Activated CD8-positive, alpha-beta memory T cell treated with anti-CD3 and anti-CD28 coated beads for 36 hours (primary cell): ENCODE results near the gene DYNC1H1. TPM values are rescaled to one million over a fixed set of nuclear protein-coding genes. Genes with fewer than 3 reads are reported as not detected.

Experiments used
- CTCF ChIA-PET: fragments of 350-600 bp; sonication (Branson Sonifier 250); formaldehyde crosslinking; loops from one replicate; lab custom pipeline; 2021; ENCODE audit warnings: antibody characterized with exemption; lab: Charles Lee
- POLR2A ChIA-PET: fragments of 350-600 bp; sonication (Branson Sonifier 250); formaldehyde crosslinking; loops from one replicate; lab custom pipeline; 2021; ENCODE audit warnings: antibody characterized with exemption; lab: Charles Lee
- total RNA-seq, 2 experiments: library from RNA; stranded (reverse); gene quantifications; one replicate each; pipeline ENCODE4 v1.2.3, GENCODE V29; 2021

Gene DYNC1H1
- 100 to 1,000 TPM; 253 to 261 TPM for total RNA-seq

DNA sequence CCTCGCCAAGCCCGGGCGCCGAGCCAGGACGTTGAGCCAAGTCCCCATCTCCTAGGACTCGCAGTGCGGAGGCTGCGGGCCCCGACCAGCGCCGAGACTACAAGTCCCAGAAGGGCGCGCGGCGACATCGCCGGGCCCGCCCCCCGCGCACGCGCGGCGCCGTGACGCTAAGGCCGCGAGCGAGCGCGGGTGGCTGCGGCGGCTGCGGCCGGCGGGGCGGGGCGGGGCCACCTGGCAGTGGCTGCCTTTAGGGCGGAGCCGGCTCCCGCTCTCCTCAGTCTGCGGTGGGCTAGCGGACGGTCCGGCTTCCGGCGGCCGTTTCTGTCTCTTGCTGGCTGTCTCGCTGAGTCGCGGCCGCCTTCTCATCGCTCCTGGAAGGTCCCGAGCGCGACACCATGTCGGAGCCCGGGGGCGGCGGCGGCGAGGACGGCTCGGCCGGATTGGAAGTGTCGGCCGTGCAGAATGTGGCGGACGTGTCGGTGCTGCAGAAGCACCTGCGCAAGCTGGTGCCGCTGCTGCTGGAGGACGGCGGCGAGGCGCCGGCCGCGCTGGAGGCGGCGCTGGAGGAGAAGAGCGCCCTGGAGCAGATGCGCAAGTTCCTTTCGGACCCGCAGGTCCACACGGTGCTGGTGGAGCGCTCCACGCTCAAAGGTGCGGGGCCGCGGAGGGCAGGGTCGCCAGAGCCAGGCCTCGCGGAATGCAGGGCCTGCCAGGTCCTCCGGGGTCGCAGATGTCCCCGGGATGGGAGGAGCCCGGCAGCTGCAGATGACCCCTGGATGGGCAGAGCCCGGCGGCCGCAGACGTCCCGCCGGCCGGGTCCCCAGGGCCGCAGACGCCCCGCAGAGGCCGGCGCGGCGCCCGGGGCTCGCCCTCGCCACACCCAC, at the start of gene DYNC1H1:
Gene DYNC1H1 (plus strand): TSS at position 277 of the 884 bp plus-strand sequence. CDS start 119 bp downstream, at position 396.
- POLR2A ChIA-PET, result interaction anchor here (0.6 to 2.2 kb wide), 5 partner anchors 16 to 1370 kb away, joined by 3 to 7 read pairs (median 4); no protein-coding TSS in a partner anchor

DNA sequence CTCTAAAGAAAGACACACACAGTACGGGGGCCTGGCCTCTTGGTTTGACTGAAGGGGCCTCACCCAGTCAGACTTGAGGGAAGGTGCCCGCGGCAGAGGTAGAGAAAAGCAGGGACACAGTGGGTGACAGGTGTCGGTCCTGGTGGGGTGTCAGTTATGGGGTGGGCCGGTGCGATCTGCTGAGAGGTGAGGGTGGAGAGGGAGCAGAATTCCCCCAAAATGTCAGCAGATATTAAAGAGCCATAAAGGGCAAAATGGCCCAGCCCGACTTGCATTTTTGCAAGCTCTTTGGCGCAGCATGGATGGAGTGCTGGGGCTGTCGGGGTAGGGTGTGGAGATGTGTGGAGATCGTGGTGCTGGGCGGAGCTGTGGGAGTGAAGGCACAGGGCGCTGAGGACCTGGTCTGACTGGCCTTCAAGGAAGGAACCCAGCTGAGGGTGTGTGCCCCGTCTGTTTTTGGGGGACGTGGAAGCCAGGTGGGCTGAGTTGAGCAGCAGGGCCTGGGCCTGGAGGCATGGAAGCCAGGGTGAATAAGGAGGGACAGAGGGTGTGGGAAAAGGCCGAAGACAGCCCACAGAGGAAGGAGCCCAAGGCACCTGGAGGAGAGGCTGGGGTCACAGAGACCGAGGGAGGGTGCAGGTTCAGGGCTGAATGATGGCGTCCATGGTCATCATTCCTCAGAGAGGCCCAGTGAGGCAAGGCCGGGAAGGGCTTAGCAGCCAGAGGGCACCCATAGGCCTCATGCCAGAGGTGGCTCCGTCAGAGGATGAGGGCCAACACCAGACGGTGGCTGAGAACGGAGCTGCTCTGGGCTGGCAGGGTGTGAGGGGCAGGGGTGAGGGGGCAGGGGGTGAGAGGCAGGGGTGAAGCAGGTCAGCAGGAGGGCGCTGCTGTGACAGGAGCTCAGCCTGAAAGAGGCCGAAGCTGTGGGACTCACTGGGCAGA, 48.2 kb upstream of the DYNC1H1 start:
- ChIA-PET CTCF (no interaction called here), POLR2A (no interaction called here)

More for the DNA sequence above, at the start of gene DYNC1H1:
- CTCF ChIA-PET, result interaction anchor here (0.6 to 1.4 kb wide), 3 partner anchors 27 to 355 kb away, joined by 3 read pairs; partner anchors contain the start of gene ZNF839

DNA sequence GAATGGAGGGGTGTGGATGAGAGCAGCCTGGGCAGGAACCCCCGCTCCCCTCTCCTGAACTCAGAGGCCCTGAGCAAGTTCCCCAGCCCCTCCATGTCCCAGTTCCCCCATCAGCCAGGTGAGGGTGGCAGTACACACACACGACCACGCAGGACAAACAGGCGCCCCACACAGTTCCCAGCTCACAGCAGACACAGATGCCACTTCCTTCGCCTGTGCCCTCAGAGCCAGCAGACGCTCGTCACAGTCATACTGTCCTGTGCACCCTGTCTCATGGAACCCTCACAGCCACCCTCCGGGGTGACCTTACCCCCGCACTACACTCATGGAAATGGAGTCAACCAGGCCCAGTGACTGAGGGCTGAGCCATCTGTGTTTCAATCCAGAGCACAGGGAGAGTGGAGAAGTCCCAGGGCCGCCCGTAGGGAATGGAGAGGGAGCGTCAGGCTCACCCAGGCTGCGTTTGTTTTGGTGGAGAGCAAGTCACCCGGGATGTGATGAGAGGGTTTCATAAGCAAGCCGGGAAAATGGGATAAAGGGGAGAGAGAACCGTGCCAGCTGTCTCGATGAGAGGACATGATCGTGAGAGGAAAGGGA, 47.5 kb upstream of the DYNC1H1 start:
- POLR2A ChIA-PET, result no interaction called here

DNA sequence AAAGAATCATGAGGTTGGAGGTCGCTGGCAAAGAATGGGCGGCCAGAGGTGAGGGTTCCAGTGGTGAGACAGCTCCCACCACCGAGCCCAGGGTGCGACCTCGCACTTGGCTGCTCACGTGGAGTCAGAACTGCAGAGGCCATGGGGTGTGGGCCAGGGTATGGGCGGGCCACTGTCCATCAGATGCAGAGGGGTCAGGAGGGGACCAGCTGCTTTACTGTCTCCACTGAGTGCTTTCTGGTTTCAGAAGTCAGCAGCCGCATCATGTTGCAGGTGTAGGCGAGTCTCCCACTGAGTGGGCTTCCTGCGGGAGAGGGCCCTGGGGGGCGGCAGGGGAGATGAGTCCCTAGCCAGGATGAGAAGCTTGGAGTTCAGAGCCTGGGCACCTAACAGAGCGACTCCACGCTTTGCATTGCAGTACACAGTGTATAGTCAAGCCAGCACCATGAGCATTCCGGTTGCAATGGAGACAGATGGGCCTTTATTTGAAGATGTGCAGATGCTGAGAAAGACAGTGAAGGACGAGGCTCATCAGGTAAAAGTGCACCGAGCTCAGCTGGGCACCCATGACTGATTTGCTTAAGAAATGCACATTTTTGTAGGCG, 46.9 kb upstream of the DYNC1H1 start:
- CTCF ChIA-PET, result no interaction called here
- POLR2A ChIA-PET, result no interaction called here

More for the DNA sequence above, 47.5 kb upstream of the DYNC1H1 start:
- CTCF ChIA-PET, result no interaction called here

DNA sequence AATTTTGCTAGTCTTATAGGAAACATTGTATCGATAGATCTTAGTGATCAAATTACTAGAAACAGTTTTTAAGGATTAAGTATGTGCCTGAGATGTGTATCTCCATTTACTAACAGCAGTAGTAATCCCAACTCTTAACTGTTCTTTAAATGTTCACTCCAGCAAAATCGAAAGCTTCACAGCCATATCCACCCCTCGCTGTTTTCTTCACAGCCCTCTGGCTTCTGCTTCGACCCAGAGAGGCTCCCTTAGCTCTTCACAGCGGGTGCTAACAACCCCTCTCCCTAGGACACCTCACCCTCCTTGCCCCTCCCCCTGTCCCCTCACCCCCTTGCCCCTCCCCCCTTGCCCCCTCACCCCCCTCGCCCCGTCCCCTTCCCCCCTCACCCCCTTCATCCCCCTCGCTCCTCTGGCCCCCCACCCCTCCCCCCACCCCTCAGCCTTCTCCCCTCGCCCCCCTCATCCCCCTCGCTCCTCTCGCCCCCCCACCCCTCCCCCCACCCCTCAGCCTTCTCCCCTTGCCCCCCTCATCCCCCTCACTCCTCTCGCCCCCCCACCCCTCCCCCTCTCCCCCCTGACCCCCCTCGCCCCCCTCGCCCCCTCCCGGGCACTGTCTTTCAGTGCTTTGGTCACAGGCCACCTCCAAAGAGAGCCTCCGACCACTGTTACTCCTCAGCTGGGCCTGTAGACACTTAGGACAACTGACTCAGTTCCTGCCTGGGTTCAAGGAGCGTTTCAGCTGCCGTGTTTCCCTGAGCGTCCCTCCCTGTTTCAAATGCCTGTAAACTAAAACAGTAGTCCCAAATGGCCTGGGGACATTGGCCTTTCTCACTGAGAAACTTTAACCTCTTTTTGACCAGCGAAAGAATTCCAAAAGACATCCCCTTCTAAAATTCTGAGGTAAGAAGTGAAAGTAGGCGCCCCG, 46.0 kb upstream of the DYNC1H1 start:
- ChIA-PET CTCF (no interaction called here), POLR2A (interaction anchor here (0.6 kb wide), 1 partner anchor 67 kb away, joined by 3 read pairs; no protein-coding TSS in a partner anchor)

DNA sequence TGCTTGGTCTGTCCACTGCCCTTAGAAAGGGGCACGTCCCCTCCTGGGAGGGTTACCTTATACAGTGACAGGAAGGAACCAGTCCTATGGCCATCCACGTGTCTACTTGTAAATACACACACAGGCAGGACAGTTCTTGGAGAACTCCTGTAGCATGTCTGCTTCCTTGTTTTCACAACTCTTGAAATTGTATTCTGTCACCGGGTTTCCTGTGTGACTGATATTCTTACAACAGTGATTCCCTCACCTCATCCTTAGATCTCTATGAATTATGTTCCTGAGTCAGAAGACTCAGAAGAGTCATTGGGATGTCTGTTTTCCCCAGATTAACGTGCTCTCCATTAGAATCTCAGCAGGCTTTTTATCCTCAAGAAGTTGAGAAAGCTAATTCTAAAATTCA, 44.1 kb upstream of the DYNC1H1 start:
- CTCF ChIA-PET, result interaction anchor here (1.3 kb wide), 1 partner anchor 149 kb away, joined by 5 read pairs; no protein-coding TSS in a partner anchor

DNA sequence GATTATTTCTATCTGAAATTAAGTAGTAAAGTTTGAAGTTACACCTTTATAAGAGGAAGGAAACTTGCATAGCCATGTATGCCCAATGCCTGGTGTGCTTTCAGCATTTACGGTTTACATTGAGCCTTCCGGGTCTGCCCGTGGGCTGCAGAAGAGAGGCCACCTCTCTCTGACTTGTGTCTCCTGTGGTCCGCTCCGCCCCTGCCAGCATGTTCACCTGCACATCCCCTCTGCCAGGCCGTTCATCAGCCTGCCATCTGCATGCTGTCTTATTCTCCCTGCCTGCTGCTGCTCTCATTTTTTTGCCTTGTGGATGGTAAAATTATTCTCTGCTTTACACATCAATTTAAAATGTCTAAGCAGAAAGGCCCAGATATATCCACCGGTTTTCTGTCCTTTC, 41.5 kb upstream of the DYNC1H1 start:
- CTCF ChIA-PET, result no interaction called here
- POLR2A ChIA-PET, result no interaction called here

More for the DNA sequence above, 44.1 kb upstream of the DYNC1H1 start:
- POLR2A ChIA-PET, result no interaction called here

DNA sequence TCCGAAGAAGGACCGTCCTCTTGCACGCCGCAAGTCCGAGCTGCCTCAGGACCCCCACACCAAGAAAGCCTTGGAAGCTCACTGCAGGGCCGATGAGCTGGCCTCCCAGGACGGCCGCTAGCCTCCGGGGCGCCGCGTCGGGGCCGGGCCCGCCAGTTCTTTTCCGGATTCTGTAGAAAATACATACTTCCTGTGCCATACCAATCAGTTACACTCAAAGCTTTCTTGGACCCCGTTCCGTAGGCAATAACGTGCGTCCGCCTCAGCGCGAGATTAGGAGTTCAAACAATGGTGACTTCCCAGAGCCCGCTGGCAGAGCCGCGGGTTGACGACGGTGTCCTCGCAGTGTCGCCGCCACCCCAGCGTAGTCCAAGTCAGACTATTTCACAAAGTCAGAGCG, 39.2 kb upstream of the DYNC1H1 start:
- ChIA-PET CTCF (no interaction called here), POLR2A (no interaction called here)

DNA sequence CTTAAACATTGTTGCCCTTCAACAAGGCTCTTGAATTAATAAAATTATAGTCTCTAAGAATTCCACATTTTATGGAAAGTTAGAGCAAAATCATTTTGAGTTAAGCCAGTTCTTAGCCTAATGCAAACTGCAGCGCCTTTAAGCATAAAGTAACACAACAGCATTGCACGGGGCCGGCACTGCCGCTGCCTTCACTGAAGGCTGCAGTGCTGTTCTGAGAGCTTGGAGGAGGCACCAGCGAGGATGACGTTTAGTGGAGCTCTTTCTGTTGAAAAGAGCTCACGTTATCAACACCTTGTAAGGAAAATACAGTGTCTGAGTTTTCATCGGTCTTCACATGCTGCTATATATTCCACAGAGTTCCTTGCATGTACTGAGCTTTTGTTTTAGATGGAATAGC, 38.3 kb upstream of the DYNC1H1 start:
- CTCF ChIA-PET, result no interaction called here
- POLR2A ChIA-PET, result no interaction called here

DNA sequence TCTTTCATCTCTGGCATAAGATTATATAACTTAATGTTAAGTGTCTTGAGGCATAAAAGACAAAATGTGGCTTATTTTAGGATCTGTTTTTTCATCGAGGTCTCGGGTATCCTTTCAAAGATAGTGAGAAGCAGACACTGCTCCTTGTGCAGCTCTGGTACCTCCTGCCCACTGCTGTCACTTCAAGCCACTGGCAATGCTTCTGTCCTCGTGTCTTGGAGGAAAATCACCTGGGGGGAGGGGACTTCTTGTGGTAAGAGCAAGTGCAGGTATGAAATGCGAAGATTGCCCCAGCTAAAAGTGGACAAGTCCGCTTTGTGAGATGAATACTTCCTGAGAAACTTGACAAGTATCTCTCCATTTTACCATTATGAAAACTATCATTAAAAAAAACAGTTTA, 37.8 kb upstream of the DYNC1H1 start:
- ChIA-PET POLR2A (no interaction called here), CTCF (no interaction called here)

DNA sequence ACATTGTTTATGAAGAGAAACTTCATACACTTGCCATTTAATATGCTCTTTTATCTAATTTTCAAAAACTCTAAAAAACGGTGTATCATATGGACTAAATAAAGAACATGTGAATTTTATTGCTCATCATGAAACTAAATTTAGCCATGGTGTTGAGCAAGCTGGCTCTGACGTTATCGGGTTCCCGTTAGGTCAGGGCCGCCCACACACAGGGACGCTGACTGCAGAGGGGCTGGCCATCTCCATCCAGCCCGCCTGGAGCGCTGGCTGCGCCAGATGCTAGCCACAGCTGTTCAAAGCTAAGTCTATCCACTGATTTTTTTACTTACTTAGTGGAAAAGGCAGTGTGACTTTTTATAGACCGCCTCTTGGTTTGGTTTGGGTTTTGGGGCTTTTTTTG, 36.5 kb upstream of the DYNC1H1 start:
- ChIA-PET CTCF (no interaction called here), POLR2A (no interaction called here)

DNA sequence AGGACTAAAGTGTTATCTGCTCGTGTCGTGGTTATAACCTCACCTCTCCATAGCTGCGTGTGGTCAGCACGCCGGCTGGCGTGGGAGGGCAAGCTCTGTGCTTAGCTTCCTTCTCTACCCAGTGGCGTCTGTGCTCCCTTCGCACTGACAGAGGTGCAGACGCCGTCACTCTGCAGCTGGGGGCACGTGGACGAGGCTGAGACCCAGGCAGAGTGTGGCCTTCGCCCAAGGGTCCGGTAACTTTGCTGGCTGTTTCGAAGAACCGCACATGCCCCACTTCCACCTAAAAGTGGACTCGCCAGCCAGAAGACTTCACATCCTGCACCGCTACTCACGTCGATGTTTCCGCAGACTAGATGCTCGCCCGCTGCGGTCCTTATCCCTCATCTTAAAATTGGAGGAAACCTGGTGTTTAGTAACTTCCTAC, 35.9 kb upstream of the DYNC1H1 start:
- CTCF ChIA-PET, result no interaction called here
- POLR2A ChIA-PET, result no interaction called here

DNA sequence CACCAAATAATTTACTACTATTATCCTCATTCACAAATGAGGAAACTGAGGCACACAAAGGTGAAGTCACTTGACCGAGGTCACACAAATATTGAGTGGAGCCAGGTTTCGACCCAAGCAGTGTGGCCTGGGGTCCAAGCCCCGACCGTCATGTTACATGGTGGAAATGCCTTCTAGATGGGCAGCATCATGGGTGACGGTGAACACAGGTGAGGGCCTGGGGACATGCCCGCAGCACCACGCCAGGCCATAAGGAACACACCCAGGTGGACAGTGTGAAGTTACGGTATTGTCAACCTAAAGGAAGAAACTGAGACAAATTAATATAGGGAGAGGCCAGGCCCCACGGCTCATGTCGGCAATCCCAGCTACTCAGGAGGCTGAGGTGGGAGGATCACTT, 35.3 kb upstream of the DYNC1H1 start:
- CTCF ChIA-PET, result interaction anchor here (1.4 kb wide), 1 partner anchor 159 kb away, joined by 3 read pairs; no protein-coding TSS in a partner anchor
- POLR2A ChIA-PET, result interaction anchor here (0.6 kb wide), 1 partner anchor 400 kb away, joined by 5 read pairs; no protein-coding TSS in a partner anchor

DNA sequence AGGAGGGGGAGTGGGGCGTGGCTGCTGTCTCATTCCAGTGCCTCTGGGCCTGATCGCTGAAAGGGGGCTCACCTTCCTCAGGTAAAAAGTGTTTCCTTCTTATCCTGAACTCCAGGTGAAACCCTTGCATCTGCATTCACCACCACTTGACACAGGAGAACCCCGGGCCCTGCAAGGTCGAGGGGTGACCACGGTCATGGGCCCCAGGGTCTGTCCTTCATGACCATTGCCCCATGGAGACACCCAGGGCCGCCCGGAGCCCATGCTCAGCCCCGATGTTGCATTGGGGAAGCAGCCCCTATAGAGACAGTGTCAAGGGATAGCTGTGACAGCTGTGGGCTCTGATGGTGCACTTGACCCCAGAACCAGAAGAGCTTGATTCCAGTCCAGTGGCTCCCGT, 34.4 kb upstream of the DYNC1H1 start:
- POLR2A ChIA-PET, result interaction anchor here (0.5 to 0.8 kb wide), 2 partner anchors 8 to 36 kb away, joined by 3 read pairs; no protein-coding TSS in a partner anchor
- CTCF ChIA-PET, result interaction anchor here (1.4 kb wide), 1 partner anchor 160 kb away, joined by 3 read pairs; no protein-coding TSS in a partner anchor

DNA sequence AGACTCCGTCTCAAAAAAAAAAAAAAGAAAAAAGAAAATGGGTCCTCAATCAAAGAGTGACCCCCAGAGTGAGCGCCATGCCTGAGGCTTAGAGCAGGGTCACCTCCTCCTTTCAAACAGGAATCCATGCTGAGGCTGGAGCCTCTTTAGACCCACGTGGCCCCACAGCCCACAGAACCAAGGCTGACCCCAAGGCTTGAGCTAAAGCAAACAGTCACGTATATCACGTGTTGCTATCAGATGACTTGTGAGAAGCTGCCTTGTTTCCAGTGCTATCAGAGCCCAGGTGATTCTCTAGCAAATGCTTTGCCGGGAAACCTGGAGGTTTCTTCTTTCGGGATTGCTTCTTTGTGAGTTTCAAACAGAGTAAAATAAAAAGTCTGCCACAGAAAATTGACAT, 31.7 kb upstream of the DYNC1H1 start:
- ChIA-PET POLR2A (no interaction called here), CTCF (no interaction called here)

DNA sequence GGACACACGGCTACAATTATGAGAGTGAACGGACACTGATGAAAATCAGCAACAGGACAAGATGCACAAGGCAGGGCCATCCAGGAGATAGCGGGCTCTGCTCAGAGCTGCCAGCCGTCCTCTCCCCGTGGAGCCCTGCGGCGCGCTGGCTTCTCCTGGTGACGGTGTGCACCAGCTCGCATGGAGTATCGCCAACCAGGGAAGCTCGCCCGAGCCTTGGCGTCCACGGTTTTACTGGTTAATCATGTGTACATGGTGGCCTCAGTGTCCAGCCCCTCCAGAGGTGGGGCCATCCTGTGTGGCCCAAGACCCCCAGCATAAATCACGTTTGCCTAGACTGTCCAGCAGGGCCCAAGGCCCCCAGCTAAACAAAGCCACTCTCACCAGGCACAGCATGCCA, 31.2 kb upstream of the DYNC1H1 start:
- POLR2A ChIA-PET, result no interaction called here
- CTCF ChIA-PET, result interaction anchor here (0.7 to 1.2 kb wide), 2 partner anchors 15 to 25 kb away, joined by 3 to 4 read pairs; no protein-coding TSS in a partner anchor

DNA sequence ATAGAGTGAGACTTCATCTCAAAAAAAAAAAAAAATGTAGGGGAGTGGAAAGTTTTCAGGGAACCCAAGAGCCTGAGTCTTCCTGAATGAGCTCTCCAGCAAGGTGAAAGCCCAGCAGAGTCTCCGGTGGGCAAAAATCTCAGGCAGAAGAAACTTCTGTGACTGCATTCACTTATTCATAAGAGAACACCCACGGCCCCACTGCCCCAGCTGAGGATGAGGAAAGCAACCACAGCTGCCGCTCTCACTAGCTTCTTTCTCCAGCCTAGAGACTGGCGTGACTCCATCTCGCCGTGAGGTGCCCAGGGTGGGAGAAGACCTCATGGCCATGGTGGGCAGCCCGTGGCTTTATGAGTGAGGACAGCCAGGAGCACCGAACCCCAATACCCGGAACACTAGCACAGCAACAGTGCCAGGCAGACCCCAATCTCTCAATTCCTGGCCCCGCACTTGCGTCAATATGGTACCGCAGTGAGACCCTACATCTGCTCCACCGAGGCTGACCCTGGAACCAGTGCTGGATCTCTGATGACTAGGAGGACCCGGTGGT, 29.7 kb upstream of the DYNC1H1 start:
- POLR2A ChIA-PET, result no interaction called here

More for the DNA sequence above, 29.7 kb upstream of the DYNC1H1 start:
- CTCF ChIA-PET, result interaction anchor here (0.7 kb wide), 1 partner anchor 162 kb away, joined by 4 read pairs; no protein-coding TSS in a partner anchor
